ENCODE results near the gene HELQ.

DNA sequence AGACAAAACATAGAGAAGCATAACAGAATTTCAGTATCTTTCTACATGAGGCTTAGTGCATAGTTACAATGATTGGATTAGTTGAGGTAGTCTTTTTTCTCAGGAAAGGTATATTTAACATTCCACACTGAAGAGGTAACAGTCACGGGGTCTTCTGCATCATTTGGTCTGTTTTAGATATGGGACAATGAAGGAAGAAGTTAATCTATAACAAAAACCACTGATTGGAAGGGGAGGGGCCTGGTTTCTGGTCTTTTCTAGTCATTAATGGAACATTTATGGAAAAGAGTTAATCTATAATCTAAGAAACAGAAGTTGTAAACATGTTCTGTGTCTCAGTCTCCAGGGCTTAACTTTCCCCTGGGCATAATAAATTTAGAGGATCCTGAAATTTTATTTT, 83.7 kb downstream of the HELQ start:
- TF ChIP-seq, protein P1, sequence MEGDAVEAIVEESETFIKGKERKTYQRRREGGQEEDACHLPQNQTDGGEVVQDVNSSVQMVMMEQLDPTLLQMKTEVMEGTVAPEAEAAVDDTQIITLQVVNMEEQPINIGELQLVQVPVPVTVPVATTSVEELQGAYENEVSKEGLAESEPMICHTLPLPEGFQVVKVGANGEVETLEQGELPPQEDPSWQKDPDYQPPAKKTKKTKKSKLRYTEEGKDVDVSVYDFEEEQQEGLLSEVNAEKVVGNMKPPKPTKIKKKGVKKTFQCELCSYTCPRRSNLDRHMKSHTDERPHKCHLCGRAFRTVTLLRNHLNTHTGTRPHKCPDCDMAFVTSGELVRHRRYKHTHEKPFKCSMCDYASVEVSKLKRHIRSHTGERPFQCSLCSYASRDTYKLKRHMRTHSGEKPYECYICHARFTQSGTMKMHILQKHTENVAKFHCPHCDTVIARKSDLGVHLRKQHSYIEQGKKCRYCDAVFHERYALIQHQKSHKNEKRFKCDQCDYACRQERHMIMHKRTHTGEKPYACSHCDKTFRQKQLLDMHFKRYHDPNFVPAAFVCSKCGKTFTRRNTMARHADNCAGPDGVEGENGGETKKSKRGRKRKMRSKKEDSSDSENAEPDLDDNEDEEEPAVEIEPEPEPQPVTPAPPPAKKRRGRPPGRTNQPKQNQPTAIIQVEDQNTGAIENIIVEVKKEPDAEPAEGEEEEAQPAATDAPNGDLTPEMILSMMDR (IDR thresholded peaks at IDR 0.05) = no peak
- TF ChIP-seq ZFX (IDR thresholded peaks at IDR 0.05; ENCODE audit: borderline replicate concordance) = no peak

All from 22Rv1 (cell line).